Measurements from ENCODE around the gene DKK2.

GRCh38 chr4:106907216-106907615 is 128.9 kb downstream of the DKK2 start:
- TF ChIP-seq EZH2 (IDR thresholded peaks at IDR 0.05) = no peak
- no peak for TF ChIP-seq POLR2AphosphoS5 (IDR thresholded peaks at IDR 0.05; ENCODE audit: borderline replicate concordance, low read depth, low read length)
- no peak for TF ChIP-seq FOXP2 (optimal IDR thresholded peaks at IDR 0.05; ENCODE audit: control extremely low read depth, extremely low read length, insufficient read depth)

Measured in SK-N-MC (cell line).